BLaER1 treated with 17β-estradiol and CSF1 and Interleukin-3, amounts not matched to agents 10 nM and 100 nM (cell line): ENCODE results near the gene POSTN.

Experiments
- H3K27ac ChIP-seq, 11 experiments: shearing (Covaris generic); formaldehyde crosslinking; 2 replicates each; pipeline ENCODE4 v1.8.1; 2022
- H3K27me3 ChIP-seq, 11 experiments: shearing (Covaris generic); formaldehyde crosslinking; 2 replicates each; pipeline ENCODE4 v1.8.1; 2022
- H3K36me3 ChIP-seq, 11 experiments: shearing (Covaris generic); formaldehyde crosslinking; 2 replicates each; pipeline ENCODE4 v1.8.1; 2022
- H3K4me1 ChIP-seq, 10 experiments: shearing (Covaris generic); formaldehyde crosslinking; 2 replicates each; pipeline ENCODE4 v1.8.1; 2022
- H3K4me2 ChIP-seq, 11 experiments: shearing (Covaris generic); formaldehyde crosslinking; 2 replicates each; pipeline ENCODE4 v1.8.1; 2022
- H3K4me3 ChIP-seq, 10 experiments: shearing (Covaris generic); formaldehyde crosslinking; 2 replicates each; pipeline ENCODE4 v1.8.1; 2022
- H3K9ac ChIP-seq, 11 experiments: shearing (Covaris generic); formaldehyde crosslinking; 2 replicates each; pipeline ENCODE4 v1.8.1; 2022
- H3K9me3 ChIP-seq, 11 experiments: shearing (Covaris generic); formaldehyde crosslinking; replicated peaks in 1 of 11; 2 replicates each; pipeline ENCODE4 v1.8.1; 2022
- H4K20me1 ChIP-seq, 11 experiments: shearing (Covaris generic); formaldehyde crosslinking; 2 replicates each; pipeline ENCODE4 v1.8.1; 2022
- Cebpa-rat ChIP-seq, 11 experiments: shearing (Covaris generic); IDR thresholded peaks; 2 replicates each; pipeline ENCODE4 v1.8.1; 2022

The POSTN gene

GRCh38 chr13:37621811-37622361, 23.3 kb upstream of the POSTN start:
- no peak overlapping the region for H3K4me2 ChIP-seq
- no peaks in the 10 kb centered on the region for H3K9me3 ChIP-seq
- H3K27ac ChIP-seq: no peak overlapping the region
- no peak for TF ChIP-seq Cebpa-rat (IDR thresholded peaks at IDR 0.05)
- no peak overlapping the region for H3K4me3 ChIP-seq
- no peak overlapping the region for H3K9ac ChIP-seq
- H3K4me1 ChIP-seq: peaks cover 0 to 8% (median 7%) of the 10 kb centered on the region in 10 experiments; a peak in 12 of 20 replicates
- H3K36me3 ChIP-seq: no peaks in the 10 kb centered on the region
- H3K27me3 ChIP-seq: no peaks in the 10 kb centered on the region
- no peaks in the 10 kb centered on the region for H4K20me1 ChIP-seq

DNA sequence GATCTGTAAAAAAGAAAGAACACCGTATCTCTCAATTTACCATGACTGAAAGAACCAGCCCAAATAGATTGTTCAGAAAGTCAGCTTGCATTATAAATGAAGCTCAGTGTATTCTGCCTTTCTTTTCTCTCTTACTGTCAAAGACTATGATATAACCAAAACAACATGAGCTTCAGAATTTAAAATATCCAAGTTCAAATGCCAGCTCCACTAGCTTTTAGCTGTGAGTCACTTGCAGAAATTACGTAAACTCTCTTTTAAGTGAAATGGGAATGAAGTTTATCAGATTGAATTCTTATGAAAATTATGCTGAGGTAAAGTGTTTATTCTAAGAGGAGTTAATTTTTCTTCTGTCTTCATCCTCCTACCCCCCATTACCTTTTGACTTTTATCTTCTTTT, 20.0 kb upstream of the POSTN start:
- Histone ChIP-seq H3K4me2 (no peak overlapping the region), H3K27ac (no peak overlapping the region), H3K4me1 (peaks cover 0 to 12% (median 9%) of the 10 kb centered on the region in 10 experiments; a peak in 12 of 20 replicates)

DNA sequence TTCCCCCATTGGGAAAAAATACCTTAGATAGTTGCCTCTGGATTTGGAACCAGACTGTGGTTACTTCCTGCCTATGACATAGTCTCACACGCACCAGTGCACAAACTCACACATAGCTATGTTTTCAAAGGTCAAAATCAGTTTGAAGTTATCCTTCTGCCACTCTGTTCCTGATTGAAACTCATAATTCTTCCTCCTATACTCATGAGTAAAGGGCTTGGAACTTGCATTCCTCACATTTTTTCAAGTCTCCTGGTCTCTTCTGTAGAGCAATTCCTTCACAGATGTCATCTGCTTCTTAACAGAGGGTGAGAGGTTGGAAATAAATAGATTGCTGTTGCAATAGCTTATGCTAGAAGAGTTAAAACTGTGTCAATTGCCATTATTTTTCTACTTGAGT, 18.6 kb upstream of the POSTN start:
- TF ChIP-seq Cebpa-rat (IDR thresholded peaks at IDR 0.05): no peak
- Histone ChIP-seq H3K4me1 (peaks cover 0 to 12% (median 9%) of the 10 kb centered on the region in 10 experiments; a peak in 12 of 20 replicates), H4K20me1 (no peaks in the 10 kb centered on the region), H3K4me2 (peak overlapping the region in 7 of 11 experiments; percentile 7 to 53 (median 38); a peak in 13 of 22 replicates), H3K27ac (no peak overlapping the region), H3K4me3 (no peak overlapping the region), H3K27me3 (no peaks in the 10 kb centered on the region), H3K9ac (no peak overlapping the region), H3K9me3 (no peaks in the 10 kb centered on the region), H3K36me3 (no peaks in the 10 kb centered on the region)

More for the DNA sequence above, 20.0 kb upstream of the POSTN start:
- Histone ChIP-seq H3K9me3 (no peaks in the 10 kb centered on the region), H3K27me3 (no peaks in the 10 kb centered on the region), H4K20me1 (no peaks in the 10 kb centered on the region), H3K36me3 (no peaks in the 10 kb centered on the region), H3K9ac (no peak overlapping the region), H3K4me3 (no peak overlapping the region)
- no peak for TF ChIP-seq Cebpa-rat (IDR thresholded peaks at IDR 0.05)

- no peak overlapping the region for H3K9ac ChIP-seq
Observed at GRCh38 chr13:37616131-37616530, 17.6 kb upstream of the POSTN start.

DNA sequence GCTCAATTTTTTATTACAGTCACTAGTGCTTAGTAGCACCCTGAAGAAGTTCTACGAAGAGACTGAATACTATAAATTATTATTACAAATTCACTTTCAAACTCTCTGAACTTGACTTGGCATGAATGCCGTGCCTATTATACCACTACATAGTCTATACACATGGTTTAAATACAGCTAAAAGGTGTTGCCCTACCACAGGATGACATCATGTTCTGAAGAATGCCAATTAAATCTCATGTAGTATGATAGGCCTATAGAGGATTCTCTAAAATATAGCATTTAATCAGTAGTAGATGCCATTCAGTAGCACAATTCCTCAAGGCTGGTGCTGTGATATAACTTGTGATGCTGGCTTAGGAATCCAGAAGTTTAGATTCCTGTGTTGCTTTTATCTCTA, 16.7 kb upstream of the POSTN start:
- H3K4me2 ChIP-seq: no peak overlapping the region
- no peak overlapping the region for H3K27ac ChIP-seq
- H4K20me1 ChIP-seq: no peaks in the 10 kb centered on the region
- no peaks in the 10 kb centered on the region for H3K36me3 ChIP-seq
- H3K4me3 ChIP-seq: no peak overlapping the region
- H3K4me1 ChIP-seq: peaks cover 0 to 12% (median 9%) of the 10 kb centered on the region in 10 experiments; a peak in 13 of 20 replicates
- no peak for TF ChIP-seq Cebpa-rat (IDR thresholded peaks at IDR 0.05)
- no peaks in the 10 kb centered on the region for H3K27me3 ChIP-seq
- no peaks in the 10 kb centered on the region for H3K9me3 ChIP-seq
- no peak overlapping the region for H3K9ac ChIP-seq

More at GRCh38 chr13:37616131-37616530, 17.6 kb upstream of the POSTN start:
- Histone ChIP-seq H3K27me3 (no peaks in the 10 kb centered on the region), H3K27ac (no peak overlapping the region), H3K4me3 (no peak overlapping the region), H4K20me1 (no peaks in the 10 kb centered on the region), H3K4me2 (no peak overlapping the region), H3K36me3 (no peaks in the 10 kb centered on the region), H3K9me3 (no peaks in the 10 kb centered on the region), H3K4me1 (peaks cover 0 to 12% (median 9%) of the 10 kb centered on the region in 10 experiments; a peak in 12 of 20 replicates)
- no peak for TF ChIP-seq Cebpa-rat (IDR thresholded peaks at IDR 0.05)

DNA sequence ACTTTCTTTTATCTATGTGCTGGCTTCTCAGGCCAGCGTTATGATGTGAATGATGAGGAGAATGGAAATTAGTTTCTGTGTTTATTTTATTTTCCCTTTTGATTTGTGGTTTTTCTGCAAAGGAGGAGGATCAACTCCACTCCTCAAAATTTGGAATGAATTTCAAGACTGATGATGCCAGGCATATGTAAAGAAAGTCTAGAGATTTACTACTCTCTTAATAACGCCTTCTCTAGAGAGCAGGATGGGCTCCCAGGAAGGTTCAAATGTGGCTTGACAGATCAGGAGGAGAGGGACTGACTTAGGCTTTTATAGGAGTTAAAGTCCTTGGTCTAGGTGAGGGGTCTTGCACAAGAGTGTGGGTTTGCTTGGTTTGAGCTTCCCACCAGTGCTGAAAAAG, 15.1 kb upstream of the POSTN start:
- Histone ChIP-seq H3K9ac (no peak overlapping the region), H3K27ac (no peak overlapping the region), H3K4me2 (no peak overlapping the region), H3K27me3 (no peaks in the 10 kb centered on the region), H3K9me3 (no peaks in the 10 kb centered on the region), H3K36me3 (no peaks in the 10 kb centered on the region), H3K4me3 (no peak overlapping the region), H3K4me1 (peaks cover 0 to 12% (median 9%) of the 10 kb centered on the region in 10 experiments; a peak in 13 of 20 replicates), H4K20me1 (no peaks in the 10 kb centered on the region)
- TF ChIP-seq Cebpa-rat (IDR thresholded peaks at IDR 0.05): no peak

DNA sequence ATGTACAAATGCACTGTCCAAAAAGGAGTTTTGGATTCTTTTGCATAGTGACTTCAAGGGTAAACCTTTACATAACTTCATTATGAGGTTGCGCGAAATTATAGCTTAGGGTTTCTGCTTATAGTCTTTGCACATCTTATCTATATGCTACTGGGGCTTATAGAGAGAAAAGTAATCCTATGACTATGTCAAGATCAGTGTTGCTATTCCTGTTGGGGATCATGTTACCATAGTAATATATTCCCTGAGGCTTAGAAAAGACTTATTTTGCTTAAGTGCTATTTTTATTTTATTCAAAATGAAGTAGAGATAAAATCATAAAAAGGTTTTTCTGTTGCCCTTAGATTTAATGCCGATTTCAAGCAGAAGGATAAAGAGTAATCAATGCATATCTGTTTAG, 14.7 kb upstream of the POSTN start:
- no peak overlapping the region for H3K4me3 ChIP-seq
- H3K9ac ChIP-seq: no peak overlapping the region
- no peaks in the 10 kb centered on the region for H3K9me3 ChIP-seq
- no peaks in the 10 kb centered on the region for H3K27me3 ChIP-seq
- H3K4me2 ChIP-seq: no peak overlapping the region
- no peak for TF ChIP-seq Cebpa-rat (IDR thresholded peaks at IDR 0.05)
- H3K27ac ChIP-seq: no peak overlapping the region
- no peaks in the 10 kb centered on the region for H4K20me1 ChIP-seq
- peaks cover 0 to 12% (median 9%) of the 10 kb centered on the region in 10 experiments; a peak in 13 of 20 replicates for H3K4me1 ChIP-seq
- H3K36me3 ChIP-seq: no peaks in the 10 kb centered on the region

DNA sequence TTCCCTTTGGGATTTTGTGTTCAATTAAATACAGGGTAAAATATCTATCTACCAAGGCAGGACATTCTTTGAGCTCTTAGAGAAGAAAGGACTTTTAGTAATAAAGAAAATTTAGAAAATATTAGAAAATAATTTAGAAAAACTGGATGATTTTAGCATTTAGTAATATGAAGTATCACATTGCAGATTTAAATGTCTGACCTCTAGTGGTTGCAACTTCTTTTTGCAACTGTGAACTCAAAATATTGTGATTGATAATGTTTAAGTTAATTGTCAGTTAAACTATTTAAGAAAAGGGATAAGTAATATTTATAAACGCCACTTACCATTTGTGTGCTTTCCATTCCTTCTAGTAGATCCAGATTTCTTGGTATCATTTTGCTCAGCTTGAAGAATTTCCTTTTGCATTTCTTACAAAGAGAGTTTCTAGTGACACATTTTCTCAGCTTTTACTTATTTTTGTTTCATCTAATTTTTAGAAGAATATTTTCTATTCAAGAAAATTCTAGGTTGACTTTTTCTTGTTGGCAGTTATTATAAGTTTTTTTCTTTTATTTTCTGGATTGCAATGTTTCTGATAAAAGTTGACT, 10.3 kb upstream of the POSTN start:
- no peak overlapping the region for H3K4me3 ChIP-seq
- no peaks in the 10 kb centered on the region for H4K20me1 ChIP-seq
- H3K9me3 ChIP-seq: peaks cover 0 to 4% (median 0%) of the 10 kb centered on the region in 11 experiments; a peak in 1 of 22 replicates
- H3K36me3 ChIP-seq: no peaks in the 10 kb centered on the region
- no peaks in the 10 kb centered on the region for H3K27me3 ChIP-seq
- H3K4me1 ChIP-seq: no peaks in the 10 kb centered on the region; a peak in 1 of 20 replicates
- no peak overlapping the region for H3K9ac ChIP-seq
- no peak overlapping the region for H3K27ac ChIP-seq
- no peak overlapping the region for H3K4me2 ChIP-seq
- no peak for TF ChIP-seq Cebpa-rat (IDR thresholded peaks at IDR 0.05)

GRCh38 chr13:37602733-37603381, 4.3 kb upstream of the POSTN start:
- no peak overlapping the region for H3K4me2 ChIP-seq
- H3K36me3 ChIP-seq: no peaks in the 10 kb centered on the region

More at GRCh38 chr13:37602733-37603381, 4.3 kb upstream of the POSTN start:
- H4K20me1 ChIP-seq: no peaks in the 10 kb centered on the region
- no peak overlapping the region for H3K4me3 ChIP-seq
- no peaks in the 10 kb centered on the region for H3K27me3 ChIP-seq
- no peak overlapping the region for H3K9ac ChIP-seq
- TF ChIP-seq Cebpa-rat (IDR thresholded peaks at IDR 0.05): no peak
- no peak overlapping the region for H3K27ac ChIP-seq
- H3K4me1 ChIP-seq: peaks cover 0 to 6% (median 0%) of the 10 kb centered on the region in 10 experiments; a peak in 2 of 20 replicates
- H3K9me3 ChIP-seq: peaks cover 0 to 4% (median 0%) of the 10 kb centered on the region in 11 experiments; a peak in 1 of 22 replicates
